ENCODE measurements around the gene MRPL10.

The MRPL10 gene

DNA sequence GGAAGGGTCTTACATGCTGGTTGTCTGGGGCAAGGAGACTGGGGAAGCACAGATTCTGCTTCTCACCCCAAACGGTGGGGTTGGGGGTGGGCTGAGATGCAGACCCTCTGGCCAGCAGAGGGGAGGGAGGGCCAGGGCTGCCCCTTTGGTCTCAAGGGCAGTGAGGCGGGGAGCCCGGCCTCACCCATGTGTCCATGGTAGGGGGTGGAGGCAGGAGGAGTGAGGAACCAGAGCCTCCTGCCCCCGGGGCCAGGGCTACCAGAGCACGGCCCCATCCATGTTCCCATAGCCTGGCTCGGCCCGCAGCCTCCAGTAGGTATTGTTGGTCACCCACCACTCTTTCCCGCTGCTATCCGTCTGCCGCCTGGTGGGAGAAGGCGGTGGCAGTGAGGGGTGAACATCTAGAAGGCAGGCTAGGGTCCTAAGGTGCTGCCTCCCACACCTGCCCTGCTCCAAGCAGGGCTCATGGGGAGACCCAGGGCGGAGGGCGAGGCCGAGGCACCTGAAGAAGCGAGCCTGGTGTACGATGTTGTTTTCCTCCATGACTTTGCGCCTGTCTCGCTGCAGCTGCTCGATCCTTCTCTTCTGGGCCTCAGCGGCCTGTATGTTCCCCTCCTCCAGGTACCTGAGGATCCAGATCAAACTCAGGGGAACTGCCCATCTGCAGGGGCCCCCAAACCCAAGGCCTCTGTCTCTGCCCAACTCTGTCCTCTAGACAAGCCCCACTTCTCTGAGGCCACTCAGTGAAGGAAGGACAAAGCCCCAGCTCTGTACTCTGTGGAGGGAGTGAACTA, 23.1 kb downstream of the MRPL10 start:
- ChIA-PET CTCF (no interaction called here), POLR2A (no interaction called here)
- Histone ChIP-seq H3K4me3 (ENCODE audit: low read depth, low read length) (no peak overlapping the region), H3K27ac (ENCODE audit: extremely low read depth, low read depth, low read length) (no peak overlapping the region), H3K4me1 (ENCODE audit: control insufficient read depth, insufficient read depth, low read length) (no peaks in the 10 kb centered on the region), H3K9me3 (ENCODE audit: control insufficient read depth, insufficient read depth, low read depth, low read length) (no peaks in the 10 kb centered on the region), H3K36me3 (ENCODE audit: control insufficient read depth in 2 of 2, insufficient read depth in 1 of 2, low read length in 2 of 2) (peaks cover 0 to 41% of the 10 kb centered on the region in 2 experiments; a peak in 1 of 3 replicates)
- TF ChIP-seq, protein P1, sequence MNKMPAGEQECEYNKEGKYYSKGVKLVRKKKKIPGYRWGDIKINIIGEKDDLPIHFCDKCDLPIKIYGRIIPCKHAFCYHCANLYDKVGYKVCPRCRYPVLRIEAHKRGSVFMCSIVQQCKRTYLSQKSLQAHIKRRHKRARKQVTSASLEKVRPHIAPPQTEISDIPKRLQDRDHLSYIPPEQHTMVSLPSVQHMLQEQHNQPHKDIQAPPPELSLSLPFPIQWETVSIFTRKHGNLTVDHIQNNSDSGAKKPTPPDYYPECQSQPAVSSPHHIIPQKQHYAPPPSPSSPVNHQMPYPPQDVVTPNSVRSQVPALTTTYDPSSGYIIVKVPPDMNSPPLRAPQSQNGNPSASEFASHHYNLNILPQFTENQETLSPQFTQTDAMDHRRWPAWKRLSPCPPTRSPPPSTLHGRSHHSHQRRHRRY (tag by site-specific recombination; IDR thresholded peaks at IDR 0.05), result no peak
- no peak for TF ChIP-seq KLF7 (tag by site-specific recombination; IDR thresholded peaks at IDR 0.05; ENCODE audit: borderline replicate concordance)
- TF ChIP-seq RBAK (tag by site-specific recombination; IDR thresholded peaks at IDR 0.05), result no peak

DNA sequence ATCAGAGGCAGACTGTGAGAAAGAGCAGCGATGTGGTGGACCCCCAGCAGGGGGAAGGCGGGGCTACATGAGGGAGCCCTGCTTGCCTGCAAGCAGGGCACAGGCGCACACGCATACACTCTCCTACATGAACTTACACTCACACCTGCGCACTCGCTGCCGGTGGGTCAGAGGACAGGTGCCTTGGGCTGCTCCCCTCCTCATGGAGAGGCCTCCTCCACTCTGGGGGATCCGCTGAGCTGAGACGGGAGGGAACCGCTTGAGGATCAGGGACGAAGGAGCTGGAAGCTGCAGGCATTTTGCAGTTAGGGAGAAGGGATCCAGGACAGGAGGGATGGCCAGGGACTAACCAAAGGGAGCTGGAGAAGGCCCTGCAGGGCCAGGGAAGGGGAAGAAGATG, 23.9 kb downstream of the MRPL10 start:
- H3K27ac ChIP-seq (ENCODE audit: extremely low read depth, low read depth, low read length), result no peak overlapping the region

DNA sequence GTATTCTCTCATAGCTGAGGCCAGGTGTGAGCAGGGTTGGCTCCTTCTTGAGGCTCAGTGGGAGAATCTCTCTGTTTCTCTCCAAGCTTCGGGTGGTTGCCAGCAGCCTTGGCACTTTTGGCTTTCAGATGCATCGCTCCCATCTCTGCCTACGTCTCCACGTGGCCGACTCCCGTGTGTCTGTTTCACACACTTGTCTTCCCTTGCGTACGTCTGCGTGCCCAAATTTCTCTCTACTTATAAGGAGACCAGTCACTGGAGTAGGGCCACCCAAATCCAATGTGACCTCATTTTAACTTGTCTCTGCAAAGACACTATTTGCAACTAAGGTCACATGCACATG, 24.5 kb downstream of the MRPL10 start:
- Histone ChIP-seq H3K27ac (ENCODE audit: extremely low read depth, low read depth, low read length) (no peak overlapping the region), H3K9me3 (ENCODE audit: control insufficient read depth, insufficient read depth, low read depth, low read length) (no peaks in the 10 kb centered on the region), H3K36me3 (ENCODE audit: control insufficient read depth in 2 of 2, insufficient read depth in 1 of 2, low read length in 2 of 2) (peaks cover 0 to 31% of the 10 kb centered on the region in 2 experiments; a peak in 1 of 3 replicates), H3K4me3 (ENCODE audit: low read depth, low read length) (no peak overlapping the region), H3K4me1 (ENCODE audit: control insufficient read depth, insufficient read depth, low read length) (no peaks in the 10 kb centered on the region)
- CTCF ChIA-PET, result interaction anchor here (0.6 to 1.1 kb wide), 2 partner anchors 22 to 83 kb away, joined by 4 read pairs; no protein-coding TSS in a partner anchor
- POLR2A ChIA-PET, result no interaction called here
- TF ChIP-seq, protein P2, sequence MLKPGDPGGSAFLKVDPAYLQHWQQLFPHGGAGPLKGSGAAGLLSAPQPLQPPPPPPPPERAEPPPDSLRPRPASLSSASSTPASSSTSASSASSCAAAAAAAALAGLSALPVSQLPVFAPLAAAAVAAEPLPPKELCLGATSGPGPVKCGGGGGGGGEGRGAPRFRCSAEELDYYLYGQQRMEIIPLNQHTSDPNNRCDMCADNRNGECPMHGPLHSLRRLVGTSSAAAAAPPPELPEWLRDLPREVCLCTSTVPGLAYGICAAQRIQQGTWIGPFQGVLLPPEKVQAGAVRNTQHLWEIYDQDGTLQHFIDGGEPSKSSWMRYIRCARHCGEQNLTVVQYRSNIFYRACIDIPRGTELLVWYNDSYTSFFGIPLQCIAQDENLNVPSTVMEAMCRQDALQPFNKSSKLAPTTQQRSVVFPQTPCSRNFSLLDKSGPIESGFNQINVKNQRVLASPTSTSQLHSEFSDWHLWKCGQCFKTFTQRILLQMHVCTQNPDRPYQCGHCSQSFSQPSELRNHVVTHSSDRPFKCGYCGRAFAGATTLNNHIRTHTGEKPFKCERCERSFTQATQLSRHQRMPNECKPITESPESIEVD (tag by site-specific recombination; IDR thresholded peaks at IDR 0.05), result no peak
- TF ChIP-seq HOXD13 (CRISPR knock-in tag; IDR thresholded peaks at IDR 0.05; ENCODE audit: borderline replicate concordance), result no peak
- no peak for TF ChIP-seq ZBTB21 (tag by site-specific recombination; IDR thresholded peaks at IDR 0.05)
- TF ChIP-seq, protein P3, sequence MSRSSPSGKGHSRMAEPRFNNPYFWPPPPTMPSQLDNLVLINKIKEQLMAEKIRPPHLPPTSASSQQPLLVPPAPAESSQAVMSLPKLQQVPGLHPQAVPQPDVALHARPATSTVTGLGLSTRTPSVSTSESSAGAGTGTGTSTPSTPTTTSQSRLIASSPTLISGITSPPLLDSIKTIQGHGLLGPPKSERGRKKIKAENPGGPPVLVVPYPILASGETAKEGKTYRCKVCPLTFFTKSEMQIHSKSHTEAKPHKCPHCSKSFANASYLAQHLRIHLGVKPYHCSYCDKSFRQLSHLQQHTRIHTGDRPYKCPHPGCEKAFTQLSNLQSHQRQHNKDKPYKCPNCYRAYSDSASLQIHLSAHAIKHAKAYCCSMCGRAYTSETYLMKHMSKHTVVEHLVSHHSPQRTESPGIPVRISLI (tag by site-specific recombination; IDR thresholded peaks at IDR 0.05), result no peak
- no peak for TF ChIP-seq ZNF514 (tag by site-specific recombination; IDR thresholded peaks at IDR 0.05)
- TF ChIP-seq GLIS2 (tag by site-specific recombination; IDR thresholded peaks at IDR 0.05), result no peak
- TF ChIP-seq, protein P4, sequence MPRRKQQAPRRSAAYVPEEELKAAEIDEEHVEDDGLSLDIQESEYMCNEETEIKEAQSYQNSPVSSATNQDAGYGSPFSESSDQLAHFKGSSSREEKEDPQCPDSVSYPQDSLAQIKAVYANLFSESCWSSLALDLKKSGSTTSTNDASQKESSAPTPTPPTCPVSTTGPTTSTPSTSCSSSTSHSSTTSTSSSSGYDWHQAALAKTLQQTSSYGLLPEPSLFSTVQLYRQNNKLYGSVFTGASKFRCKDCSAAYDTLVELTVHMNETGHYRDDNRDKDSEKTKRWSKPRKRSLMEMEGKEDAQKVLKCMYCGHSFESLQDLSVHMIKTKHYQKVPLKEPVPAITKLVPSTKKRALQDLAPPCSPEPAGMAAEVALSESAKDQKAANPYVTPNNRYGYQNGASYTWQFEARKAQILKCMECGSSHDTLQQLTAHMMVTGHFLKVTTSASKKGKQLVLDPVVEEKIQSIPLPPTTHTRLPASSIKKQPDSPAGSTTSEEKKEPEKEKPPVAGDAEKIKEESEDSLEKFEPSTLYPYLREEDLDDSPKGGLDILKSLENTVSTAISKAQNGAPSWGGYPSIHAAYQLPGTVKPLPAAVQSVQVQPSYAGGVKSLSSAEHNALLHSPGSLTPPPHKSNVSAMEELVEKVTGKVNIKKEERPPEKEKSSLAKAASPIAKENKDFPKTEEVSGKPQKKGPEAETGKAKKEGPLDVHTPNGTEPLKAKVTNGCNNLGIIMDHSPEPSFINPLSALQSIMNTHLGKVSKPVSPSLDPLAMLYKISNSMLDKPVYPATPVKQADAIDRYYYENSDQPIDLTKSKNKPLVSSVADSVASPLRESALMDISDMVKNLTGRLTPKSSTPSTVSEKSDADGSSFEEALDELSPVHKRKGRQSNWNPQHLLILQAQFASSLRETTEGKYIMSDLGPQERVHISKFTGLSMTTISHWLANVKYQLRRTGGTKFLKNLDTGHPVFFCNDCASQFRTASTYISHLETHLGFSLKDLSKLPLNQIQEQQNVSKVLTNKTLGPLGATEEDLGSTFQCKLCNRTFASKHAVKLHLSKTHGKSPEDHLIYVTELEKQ (tag by site-specific recombination; IDR thresholded peaks at IDR 0.05; ENCODE audit: borderline replicate concordance), result no peak

More for the DNA sequence above, 23.9 kb downstream of the MRPL10 start:
- ChIA-PET POLR2A (no interaction called here), CTCF (interaction anchor here (0.6 kb wide), 1 partner anchor 23 kb away, joined by 4 read pairs; no protein-coding TSS in a partner anchor)
- no peaks in the 10 kb centered on the region for H3K4me1 ChIP-seq (ENCODE audit: control insufficient read depth, insufficient read depth, low read length)
- no peaks in the 10 kb centered on the region for H3K9me3 ChIP-seq (ENCODE audit: control insufficient read depth, insufficient read depth, low read depth, low read length)
- TF ChIP-seq, protein P5, sequence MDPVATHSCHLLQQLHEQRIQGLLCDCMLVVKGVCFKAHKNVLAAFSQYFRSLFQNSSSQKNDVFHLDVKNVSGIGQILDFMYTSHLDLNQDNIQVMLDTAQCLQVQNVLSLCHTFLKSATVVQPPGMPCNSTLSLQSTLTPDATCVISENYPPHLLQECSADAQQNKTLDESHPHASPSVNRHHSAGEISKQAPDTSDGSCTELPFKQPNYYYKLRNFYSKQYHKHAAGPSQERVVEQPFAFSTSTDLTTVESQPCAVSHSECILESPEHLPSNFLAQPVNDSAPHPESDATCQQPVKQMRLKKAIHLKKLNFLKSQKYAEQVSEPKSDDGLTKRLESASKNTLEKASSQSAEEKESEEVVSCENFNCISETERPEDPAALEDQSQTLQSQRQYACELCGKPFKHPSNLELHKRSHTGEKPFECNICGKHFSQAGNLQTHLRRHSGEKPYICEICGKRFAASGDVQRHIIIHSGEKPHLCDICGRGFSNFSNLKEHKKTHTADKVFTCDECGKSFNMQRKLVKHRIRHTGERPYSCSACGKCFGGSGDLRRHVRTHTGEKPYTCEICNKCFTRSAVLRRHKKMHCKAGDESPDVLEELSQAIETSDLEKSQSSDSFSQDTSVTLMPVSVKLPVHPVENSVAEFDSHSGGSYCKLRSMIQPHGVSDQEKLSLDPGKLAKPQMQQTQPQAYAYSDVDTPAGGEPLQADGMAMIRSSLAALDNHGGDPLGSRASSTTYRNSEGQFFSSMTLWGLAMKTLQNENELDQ (tag by site-specific recombination; IDR thresholded peaks at IDR 0.05; ENCODE audit: low read depth), result no peak
- TF ChIP-seq, protein P2 (tag by site-specific recombination; IDR thresholded peaks at IDR 0.05), result no peak
- TF ChIP-seq HOXD13 (CRISPR knock-in tag; IDR thresholded peaks at IDR 0.05; ENCODE audit: borderline replicate concordance) (no peak), ZNF610 (tag by site-specific recombination; IDR thresholded peaks at IDR 0.05; ENCODE audit: borderline replicate concordance) (no peak), RBAK (tag by site-specific recombination; IDR thresholded peaks at IDR 0.05) (no peak), ZNF707 (tag by site-specific recombination; IDR thresholded peaks at IDR 0.05) (no peak), ZNF341 (tag by site-specific recombination; IDR thresholded peaks at IDR 0.05; ENCODE audit: low read depth) (no peak)
- peaks cover 0 to 32% of the 10 kb centered on the region in 2 experiments; a peak in 1 of 3 replicates for H3K36me3 ChIP-seq (ENCODE audit: control insufficient read depth in 2 of 2, insufficient read depth in 1 of 2, low read length in 2 of 2)
- H3K4me3 ChIP-seq (ENCODE audit: low read depth, low read length), result no peak overlapping the region

All from HEK293 (cell line).